Stimulated activated CD4-positive, alpha-beta T cell treated with anti-CD3 and anti-CD28 coated beads, Interleukin-4, amount 100 ng/mL, for 48 hours (primary cell): ENCODE data around the gene SCAF4.
"Not testable (repeated sequence)": the region's sequence is repeated elsewhere in the genome, so short reads cannot be mapped to it uniquely, and the experiment has no call there.

Experiments
- DNase-seq, 2 donors: peaks; one replicate each; pipeline ENCODE4 v3.0.0-alpha.2; 2020; ENCODE audit warnings: low read depth in 2 of 2

The SCAF4 gene

DNA sequence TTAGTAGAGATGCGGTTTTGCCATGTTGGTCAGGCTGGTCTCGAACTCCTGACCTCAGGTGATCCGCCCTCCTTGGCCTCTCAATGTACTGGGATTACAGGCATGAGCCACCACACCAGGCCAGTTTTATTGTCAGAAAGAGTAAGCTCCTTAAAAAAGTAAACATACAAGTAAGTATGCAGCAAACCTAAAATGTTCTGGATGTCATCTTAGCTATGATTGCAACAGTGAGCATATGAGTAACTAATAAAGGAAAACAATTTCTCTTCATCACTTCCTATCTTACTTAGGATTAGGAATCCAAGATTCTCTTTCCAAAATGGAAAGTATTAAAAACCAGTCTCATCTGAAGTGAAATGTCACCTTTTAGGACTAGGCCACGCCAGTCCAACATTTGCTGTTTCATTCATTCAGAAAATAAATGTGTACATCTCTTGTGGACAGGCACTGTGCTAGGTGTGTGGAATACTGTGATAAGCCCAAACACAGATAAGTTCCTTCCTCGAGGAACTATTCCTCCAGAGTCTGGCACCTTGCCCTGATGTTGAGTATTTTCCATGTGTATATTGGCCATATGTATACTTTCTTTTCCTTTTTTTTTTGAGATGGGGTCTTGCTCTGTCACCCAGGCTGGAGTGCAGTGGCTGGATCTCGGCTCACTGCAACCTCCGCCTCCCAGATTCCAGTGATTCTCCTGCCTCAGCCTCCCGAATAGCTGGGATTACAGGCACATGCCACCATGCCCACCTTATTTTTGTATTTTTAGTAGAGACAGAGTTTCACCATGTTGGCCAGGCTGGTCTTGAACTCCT is 5.9 kb upstream of the SCAF4 start:
- DNase-seq, result not testable (repeated sequence)

DNA sequence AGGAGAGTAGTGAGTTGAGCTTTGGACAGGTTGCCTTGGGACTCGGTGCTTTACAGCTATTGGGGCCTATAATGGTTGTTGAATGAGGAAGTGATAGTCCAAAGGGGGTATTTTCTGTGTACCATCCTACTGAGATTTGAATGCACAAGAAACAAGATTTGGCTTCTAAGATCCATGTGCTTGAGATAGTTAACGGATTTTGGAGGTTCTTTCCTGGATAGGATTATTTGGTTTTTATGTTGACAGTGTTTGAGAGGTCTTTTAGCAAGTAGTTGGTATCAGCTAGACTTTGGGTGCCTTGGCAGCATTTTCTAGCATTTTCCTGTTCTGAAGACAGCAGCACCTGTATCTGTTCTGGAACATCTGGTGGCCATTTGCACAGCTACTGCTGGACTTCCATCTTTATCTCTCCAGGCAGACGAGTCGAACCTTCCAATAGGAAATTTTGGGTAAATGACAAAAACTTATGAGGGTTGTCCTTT is 3.6 kb upstream of the SCAF4 start:
- DNase-seq, result no peak

DNA sequence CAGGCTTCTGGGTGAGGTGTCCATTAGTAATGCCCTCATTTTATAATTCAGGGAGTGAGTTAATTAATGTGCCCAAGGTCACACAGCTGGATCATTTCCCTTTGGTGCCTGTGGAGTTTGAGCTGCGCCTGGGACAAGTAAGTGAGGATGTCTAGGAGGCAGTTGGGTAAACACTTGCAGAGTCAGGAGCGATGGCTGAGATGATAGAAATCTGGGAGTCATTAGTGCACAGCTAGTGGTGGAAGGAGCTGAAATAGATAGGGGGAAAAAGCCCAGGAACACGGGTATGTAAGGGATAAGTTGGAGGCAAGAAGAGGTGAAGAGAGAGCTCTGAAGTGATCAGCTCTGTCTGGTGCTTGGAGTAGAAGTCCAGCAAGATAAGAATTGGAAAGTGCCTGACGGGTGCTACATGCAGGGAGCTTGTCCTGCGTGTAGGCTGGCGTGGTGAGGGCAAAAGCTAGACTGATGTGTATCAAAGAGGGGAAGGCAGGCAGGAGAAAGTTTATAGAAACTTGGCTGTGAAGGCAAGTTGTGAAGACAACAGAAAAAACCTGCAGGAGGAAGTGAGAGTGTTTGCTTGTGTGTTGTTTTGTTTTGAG is 1.7 kb upstream of the SCAF4 start:
- no peak for DNase-seq

DNA sequence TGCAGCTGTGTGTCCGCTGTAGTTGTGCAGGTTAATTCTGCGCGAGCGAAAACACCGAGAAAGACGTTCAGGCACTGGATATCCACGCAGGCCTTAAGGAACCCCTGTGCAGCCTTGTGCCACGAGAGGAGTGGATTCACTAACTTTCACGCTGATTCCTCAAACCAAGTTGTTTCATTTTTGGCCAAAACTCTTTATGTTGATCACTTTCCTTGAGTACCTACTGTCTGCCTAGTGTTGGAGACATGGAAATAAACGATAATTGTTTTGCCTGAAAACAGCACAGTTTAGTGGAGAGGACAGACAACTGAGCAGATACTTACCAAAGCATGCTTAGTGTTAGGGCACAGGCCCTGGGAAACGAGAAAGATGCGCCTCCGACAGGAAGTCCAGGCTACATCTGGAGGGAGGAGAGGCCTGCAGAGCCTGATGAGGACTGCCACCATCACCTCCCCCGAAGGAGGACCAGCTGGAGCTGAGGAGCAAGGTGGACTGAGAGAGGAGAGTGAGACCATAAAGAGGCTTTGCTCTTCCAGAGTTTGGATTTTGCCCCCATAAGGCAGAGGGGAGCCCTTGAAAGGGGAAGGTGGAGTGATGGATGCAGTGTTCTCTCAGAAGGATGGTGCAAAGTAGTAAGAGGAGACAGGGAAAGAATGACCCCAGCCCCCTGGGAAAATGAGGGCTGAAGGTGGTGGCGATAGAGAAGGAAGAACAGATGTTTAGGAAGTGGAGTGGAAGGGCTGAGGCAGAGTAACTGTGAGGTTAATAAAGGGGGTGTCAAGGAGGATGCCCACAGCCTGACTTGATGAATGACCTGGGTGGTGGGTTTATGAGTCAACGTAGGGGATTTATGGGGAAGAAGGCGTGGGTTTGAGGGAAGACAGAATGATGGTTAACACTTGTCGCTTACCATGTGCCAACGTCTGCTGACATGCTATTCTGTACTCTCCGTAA is 956 bp upstream of the SCAF4 start:
- peak; percentile 9 to 15 for DNase-seq

DNA sequence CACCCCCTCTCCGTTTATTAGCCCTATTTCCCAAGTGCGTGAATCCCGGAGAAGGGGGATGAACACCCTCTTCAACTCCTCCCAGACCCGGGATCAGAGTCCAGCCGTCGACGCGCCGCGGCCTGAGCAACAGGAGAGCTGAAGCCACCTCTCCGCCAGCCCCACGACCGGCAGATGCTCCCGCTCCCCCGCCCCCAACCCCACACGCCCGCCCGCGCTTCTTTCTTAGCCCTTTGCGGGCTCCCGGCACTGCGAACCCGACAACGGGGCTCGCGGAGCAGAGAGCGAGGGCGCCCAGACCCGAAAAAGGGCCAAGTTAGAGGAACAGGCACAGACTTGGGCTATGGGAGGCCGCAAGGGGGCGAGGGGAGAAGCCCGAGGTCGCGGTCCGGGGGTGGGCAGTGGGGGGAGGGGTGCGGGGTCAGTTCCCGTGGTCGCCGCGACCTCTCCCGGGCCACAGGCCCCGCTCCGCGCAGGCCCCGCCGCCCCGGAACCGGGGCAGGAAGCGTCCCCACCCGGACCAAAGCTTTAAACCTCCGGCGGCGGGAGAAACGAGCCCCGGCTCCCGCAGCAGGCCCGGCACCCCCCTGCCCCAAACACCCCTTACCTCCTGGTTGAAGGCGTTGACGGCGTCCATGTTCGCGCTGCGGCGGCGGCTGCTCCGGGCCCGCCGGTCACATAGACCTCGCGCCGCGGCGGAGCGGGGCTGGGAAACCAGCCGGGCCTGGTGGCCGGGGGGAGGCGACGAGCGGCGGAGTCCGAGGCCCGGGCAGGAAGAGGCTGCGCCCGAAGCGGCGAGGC is 662 bp downstream of the SCAF4 start:
- DNase-seq, result peak; percentile 37 to 39

DNA sequence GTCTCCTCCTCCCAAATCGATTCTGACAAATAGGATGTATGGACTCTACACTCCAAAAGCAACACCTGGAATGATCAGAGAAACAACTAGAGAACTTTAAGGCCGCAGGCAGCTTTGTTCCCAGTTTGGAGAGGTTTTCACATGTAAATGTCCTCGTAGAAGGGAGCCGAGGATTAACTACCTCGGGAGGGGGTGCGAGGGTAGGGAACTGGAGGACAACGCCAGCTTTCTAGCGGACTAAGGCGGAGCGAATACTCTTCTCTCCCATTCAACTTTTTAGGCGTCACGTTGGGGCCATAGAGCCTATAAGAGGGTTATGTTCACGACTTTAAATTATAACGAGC is 1.2 kb downstream of the SCAF4 start:
- no peak for DNase-seq

DNA sequence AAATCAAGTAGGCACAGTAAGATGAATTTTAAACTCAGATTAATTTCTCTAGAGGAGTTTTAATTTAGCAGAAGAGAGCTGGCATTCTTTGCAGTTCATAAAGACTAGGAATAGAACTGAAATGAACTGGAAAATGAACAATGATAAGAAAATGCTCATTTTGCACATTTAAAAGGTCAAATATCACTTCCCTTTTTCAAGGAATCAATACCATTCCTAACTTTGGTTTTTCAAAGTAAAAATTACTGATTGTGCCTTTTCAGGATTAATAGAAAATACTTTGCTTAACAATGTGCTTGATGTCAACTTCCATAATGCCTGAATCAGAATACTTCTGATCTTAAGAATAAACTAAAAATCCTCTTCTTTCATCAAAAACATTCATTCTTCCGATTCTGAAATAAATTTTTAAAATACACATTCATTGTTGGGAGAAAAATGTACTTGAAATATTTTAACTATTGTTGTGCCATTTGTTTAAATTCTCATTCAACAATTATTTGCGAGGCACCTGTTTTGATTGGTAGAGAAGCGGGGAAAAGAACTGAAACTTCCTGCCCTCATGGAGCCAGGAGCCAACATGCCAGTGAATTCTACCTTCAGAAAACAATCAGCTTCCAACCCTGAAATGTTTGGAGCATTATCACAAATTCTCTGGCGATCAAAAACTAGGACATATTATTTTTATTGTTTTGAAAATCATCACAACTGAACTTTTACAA is 2.1 kb downstream of the SCAF4 start:
- no peak for DNase-seq

DNA sequence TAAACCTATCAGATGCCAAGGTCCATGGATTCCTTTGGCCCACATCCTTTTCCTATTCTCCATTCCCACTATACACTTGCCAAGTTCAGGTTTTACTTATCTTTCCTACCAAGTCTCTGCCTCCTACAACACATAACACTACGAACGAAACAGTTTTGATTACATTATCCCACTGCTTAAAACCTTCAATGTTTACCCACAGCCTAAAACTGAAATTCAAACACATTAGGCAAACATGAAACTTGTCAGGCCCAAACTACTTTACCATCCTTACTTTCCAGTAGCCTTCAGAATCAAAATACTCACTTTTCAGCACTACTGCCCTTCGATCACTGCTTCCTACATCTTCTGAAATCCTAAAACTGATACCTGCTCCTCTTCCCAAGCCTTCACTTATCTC is 3.0 kb downstream of the SCAF4 start:
- no peak for DNase-seq

DNA sequence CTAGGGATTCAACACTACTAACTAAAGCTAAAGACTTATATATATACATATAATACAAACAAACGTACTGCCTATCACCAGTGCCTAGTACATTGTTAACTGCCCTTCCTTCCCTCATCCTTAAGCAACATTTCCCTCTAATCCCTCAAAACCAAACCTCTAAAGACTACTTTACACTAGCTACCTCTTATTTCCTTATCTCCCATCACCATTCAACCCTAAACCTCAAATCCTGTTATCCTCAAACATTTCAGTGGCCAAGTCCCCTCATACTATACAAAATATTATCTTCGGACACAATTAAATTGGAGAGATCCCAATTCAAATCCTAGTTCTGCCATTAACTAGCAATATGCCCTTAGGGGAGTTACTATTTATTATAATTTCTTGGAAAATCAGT is 3.7 kb downstream of the SCAF4 start:
- DNase-seq, result no peak

DNA sequence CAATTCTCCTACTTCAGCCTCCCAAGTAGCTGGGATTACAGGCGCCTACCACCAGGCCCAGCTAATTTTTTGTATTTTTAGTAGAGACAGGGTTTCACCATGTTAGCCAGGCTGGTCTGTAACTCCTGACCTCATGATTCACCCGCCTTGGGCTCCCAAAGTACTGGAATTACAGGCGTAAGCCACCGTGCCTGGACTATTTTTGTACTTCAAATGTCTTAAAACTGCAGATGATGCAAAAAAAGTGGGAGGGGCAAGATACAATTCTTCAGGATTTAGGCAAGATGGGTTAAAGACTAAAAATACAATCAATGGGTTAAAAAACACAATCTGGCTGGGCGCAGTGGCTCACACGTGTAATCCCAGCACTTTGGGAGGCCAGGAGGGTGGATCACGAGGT is 4.7 kb downstream of the SCAF4 start:
- no peak for DNase-seq

DNA sequence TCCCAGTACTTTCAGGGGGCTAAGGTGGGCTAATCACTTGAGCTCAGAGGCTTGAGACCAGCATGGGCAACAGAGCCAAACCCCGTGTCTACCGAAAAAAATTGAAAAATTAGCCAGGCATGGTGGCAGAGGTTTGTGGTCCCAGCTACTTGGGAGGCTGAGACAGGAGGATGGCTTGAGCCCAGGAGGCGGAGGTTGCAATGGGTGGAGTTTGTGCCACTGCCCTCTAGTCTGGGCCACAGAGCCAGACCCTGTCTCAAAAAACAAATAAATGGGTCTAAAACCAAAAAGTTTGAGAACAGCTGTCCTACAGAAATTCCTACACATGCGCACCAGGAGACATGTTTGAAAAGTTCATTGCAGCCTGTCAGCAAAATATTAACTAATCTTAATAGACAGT is 5.5 kb downstream of the SCAF4 start:
- no peak for DNase-seq

DNA sequence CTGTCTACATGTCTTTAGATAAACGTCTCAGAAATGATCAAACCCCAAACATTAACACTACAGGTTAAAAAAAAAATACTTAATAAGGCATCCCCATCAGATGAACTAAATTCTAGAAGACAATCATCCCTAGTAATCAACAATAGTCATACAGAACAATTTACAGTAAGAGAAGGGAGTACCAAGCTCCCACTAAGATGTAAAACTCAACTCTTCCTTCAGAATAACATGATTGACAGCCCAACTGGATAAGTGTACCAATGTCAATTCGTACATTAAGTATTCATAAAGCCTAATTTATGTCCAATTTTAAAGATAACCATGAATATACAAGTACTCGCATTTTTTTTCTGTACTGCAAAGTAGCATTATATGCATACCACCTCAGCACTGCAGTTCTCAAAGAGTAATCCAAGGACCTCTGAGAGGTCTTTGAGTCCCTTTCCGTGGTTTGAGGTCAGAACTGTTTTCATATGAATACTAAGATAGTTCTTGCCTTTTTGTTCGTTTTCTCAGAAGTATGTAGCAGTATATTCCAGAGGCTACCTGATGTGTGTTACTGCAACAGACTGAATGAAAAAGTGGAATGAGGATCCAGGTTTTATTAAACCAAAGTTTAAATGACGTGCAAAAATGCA is 6.6 kb downstream of the SCAF4 start:
- DNase-seq, result no peak

DNA sequence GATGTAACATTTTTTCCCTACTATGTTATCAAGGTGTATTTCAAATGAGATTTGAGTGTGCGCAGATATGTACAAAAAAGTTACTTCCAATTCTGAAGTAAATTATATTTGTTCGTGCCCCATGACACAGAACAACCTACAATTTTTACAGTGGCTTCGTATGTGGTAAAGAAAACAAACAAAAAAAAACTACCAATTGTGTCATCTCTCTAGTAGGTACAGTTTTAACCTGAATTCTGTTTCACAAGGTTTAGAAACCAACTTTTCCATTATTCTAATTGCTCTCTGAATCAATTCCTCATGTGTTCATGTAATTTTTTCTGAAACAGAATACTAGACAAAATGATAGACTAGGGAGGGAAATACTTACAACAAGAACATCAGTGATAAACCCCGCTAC is 7.4 kb downstream of the SCAF4 start:
- no peak for DNase-seq

DNA sequence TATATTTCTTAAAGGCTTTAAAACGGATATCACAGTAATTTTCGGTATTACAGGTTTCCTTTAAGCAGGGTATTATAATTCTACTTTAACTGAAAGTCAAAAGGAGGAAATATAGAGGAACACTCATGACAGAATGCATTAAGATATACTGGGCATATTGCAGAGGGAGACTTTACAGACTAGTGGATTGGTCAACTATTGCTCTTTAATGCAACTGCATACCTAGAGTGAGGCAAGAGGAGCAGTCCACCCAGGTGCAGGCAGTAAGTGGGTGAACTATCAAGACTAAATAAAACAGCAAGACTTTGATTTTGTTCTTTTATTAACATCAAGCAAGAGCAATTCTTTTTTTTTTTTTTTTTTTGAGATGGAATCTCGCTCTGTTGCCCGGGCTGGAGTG is 10.5 kb downstream of the SCAF4 start:
- DNase-seq, result no peak

DNA sequence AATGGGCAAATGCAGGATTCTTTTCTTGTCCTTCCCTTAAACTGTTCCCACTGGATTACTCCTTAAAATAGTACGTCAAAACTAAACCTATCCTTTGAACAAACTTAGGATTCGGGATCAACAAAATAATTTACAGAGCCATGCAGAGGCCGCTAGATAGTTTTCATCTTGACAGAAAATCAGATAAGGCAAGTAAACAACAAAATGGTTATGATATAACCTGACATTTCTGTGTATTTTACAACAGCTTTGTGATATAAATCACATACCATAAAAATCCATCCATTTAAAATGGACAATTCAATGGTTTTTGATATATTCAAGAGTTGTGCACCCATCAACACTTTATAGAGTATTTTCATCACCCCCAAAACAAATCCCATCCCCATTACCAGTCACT is 11.2 kb downstream of the SCAF4 start:
- no peak for DNase-seq

DNA sequence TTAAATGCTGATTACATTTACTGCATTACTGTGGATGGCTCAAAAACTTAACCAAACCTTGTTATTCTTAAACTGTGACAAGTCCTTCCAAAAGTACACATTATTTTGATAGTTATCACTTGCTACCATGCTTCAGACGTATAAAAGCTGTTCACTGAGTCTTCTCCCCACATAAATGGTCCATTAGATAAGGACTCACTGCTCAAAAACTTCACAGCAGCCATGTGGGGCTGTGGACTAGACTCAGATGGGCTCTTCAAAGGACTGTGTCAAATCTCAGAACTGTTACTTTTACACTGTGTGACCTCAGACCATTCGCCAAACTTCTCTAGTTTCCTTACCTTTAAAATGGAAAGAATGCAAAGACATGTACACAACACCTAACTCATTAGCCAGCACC is 11.6 kb downstream of the SCAF4 start:
- no peak for DNase-seq

DNA sequence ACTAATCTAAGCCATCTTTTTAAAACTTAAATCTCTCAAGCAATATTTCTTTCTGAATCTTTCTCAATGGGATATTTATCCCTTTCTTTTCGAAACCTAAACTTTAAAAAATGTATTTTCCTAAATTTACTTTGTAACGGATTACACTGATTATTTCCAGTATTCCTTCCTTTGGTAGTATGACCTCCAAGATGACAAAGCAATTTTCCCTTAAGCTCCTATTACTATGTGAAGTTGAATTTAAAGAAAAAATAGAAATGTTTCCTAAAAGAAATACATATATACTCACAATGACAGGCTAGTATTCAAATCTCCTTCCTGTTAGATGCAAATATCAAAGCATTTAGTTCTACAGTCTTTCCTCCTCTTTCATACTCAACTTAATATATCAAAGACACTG is 15.8 kb downstream of the SCAF4 start:
- no peak for DNase-seq

DNA sequence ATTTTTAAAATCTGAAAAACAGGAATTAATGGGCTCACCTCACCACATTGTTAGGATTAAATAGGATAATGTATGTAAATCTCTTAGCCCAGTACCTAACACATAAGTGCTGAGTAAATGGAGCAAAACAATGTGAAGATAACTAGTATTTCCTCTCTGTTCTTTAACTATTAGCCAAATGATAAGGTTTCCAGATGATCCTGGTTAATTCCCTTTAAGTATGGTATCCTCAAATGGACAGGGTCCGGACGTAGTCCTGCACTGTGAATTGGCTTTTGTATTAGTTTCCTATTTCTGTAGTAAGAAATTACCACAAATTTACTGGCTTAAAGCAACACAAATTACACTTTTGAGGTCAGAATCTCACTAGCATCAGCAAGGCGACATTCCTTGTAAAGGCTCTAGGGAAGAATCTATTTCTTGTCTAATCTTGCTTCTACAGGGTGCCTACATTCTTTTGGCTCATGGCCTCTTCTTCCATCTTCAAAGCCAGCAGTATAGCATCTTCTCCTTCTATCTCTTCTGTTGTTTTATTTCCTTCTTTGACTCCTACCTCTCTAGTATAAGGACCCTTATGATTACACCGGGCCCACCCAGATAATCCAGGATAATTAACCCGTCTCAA is 17.1 kb downstream of the SCAF4 start:
- DNase-seq, result no peak

DNA sequence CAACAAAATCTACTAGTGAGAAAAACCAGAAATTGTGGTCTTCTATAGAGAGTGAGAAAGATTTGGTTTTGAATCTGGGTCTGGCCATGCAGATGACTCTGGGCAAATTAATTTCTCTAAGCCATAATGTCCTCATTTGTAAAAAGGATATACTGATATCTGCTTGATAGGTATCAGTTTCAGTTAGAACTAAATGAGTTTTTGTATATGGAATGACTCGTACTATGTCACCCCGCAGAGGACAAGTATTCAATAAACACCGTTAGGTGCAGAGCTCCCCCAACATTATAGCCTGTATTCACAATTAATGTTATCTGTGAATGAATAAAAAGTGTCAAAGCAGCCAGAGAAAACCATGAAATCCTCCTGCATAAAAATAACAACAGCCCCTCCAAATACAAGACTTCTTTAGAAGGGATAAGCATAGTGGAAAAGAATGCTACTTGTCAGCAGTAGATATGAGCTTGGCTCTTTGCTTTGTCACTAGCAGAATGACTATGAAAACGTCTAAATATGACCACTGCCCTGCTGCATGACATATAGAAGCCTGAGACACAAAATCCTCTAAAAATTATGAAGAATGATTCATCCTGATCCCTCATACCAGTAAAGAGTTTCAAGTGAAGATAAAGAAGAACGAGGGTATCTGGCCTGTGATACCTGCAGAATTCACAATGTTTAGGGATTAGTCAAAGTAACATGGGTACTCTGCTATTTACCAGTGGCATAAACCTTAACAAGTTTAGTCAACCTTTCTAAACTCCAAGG is 17.8 kb downstream of the SCAF4 start:
- peak in 1 of 2 donors; percentile 2 for DNase-seq
